ENCODE data around the gene SH3D19.

Gene SH3D19

GRCh38 chr4:151129796-151130195 lies 195.6 kb downstream of the SH3D19 start:
- no peak overlapping the region for H3K4me3 ChIP-seq (ENCODE audit: low read length)
- H3K9me3 ChIP-seq (ENCODE audit: low read length) = no peaks in the 10 kb centered on the region
- peaks cover 25% of the 10 kb centered on the region for H3K36me3 ChIP-seq (ENCODE audit: insufficient read depth, low read length)
- no peak overlapping the region for H2AFZ ChIP-seq (ENCODE audit: low read depth, low read length)
- no peaks in the 10 kb centered on the region for H3K27me3 ChIP-seq (ENCODE audit: insufficient read depth, low read length)
- no peaks in the 10 kb centered on the region for H3K4me1 ChIP-seq (ENCODE audit: insufficient read depth, low read length)

- Histone ChIP-seq H3K4me1 (ENCODE audit: insufficient read depth, low read length) (no peaks in the 10 kb centered on the region), H2AFZ (ENCODE audit: low read depth, low read length) (no peak overlapping the region), H3K27me3 (ENCODE audit: insufficient read depth, low read length) (no peaks in the 10 kb centered on the region), H3K4me3 (ENCODE audit: low read length) (no peak overlapping the region), H3K36me3 (ENCODE audit: insufficient read depth, low read length) (peaks cover 10% of the 10 kb centered on the region), H3K9me3 (ENCODE audit: low read length) (no peaks in the 10 kb centered on the region)
Measured at GRCh38 chr4:151117371-151117962, 207.9 kb downstream of the SH3D19 start.

GRCh38 chr4:151114986-151115385 lies 210.4 kb downstream of the SH3D19 start:
- Histone ChIP-seq H2AFZ (ENCODE audit: low read depth, low read length) (no peak overlapping the region), H3K4me3 (ENCODE audit: low read length) (no peak overlapping the region), H3K27me3 (ENCODE audit: insufficient read depth, low read length) (no peaks in the 10 kb centered on the region), H3K36me3 (ENCODE audit: insufficient read depth, low read length) (peaks cover 14% of the 10 kb centered on the region), H3K4me1 (ENCODE audit: insufficient read depth, low read length) (no peaks in the 10 kb centered on the region), H3K9me3 (ENCODE audit: low read length) (no peaks in the 10 kb centered on the region)

- Histone ChIP-seq H3K36me3 (ENCODE audit: insufficient read depth, low read length) (peaks cover 16% of the 10 kb centered on the region), H3K9me3 (ENCODE audit: low read length) (no peaks in the 10 kb centered on the region), H3K27me3 (ENCODE audit: insufficient read depth, low read length) (no peaks in the 10 kb centered on the region), H2AFZ (ENCODE audit: low read depth, low read length) (no peak overlapping the region), H3K4me3 (ENCODE audit: low read length) (no peak overlapping the region), H3K4me1 (ENCODE audit: insufficient read depth, low read length) (no peaks in the 10 kb centered on the region)
Measured at GRCh38 chr4:151114338-151114737, 211.1 kb downstream of the SH3D19 start.

- Histone ChIP-seq H3K4me3 (ENCODE audit: low read length) (no peak overlapping the region), H3K27me3 (ENCODE audit: insufficient read depth, low read length) (no peaks in the 10 kb centered on the region), H2AFZ (ENCODE audit: low read depth, low read length) (no peak overlapping the region), H3K4me1 (ENCODE audit: insufficient read depth, low read length) (no peaks in the 10 kb centered on the region), H3K36me3 (ENCODE audit: insufficient read depth, low read length) (peaks cover 40% of the 10 kb centered on the region), H3K9me3 (ENCODE audit: low read length) (no peaks in the 10 kb centered on the region)
Measured at GRCh38 chr4:151110236-151110635, 215.2 kb downstream of the SH3D19 start.

GRCh38 chr4:151107063-151107462 lies 218.3 kb downstream of the SH3D19 start:
- Histone ChIP-seq H3K9me3 (ENCODE audit: low read length) (no peaks in the 10 kb centered on the region), H3K4me3 (ENCODE audit: low read length) (no peak overlapping the region), H3K36me3 (ENCODE audit: insufficient read depth, low read length) (peaks cover 64% of the 10 kb centered on the region), H3K27me3 (ENCODE audit: insufficient read depth, low read length) (no peaks in the 10 kb centered on the region), H2AFZ (ENCODE audit: low read depth, low read length) (no peak overlapping the region), H3K4me1 (ENCODE audit: insufficient read depth, low read length) (peaks cover under 1% of the 10 kb centered on the region)

- H3K4me3 ChIP-seq (ENCODE audit: low read length) = no peak overlapping the region
- H3K9me3 ChIP-seq (ENCODE audit: low read length) = no peaks in the 10 kb centered on the region
- no peak overlapping the region for H2AFZ ChIP-seq (ENCODE audit: low read depth, low read length)
- peaks cover 71% of the 10 kb centered on the region for H3K36me3 ChIP-seq (ENCODE audit: insufficient read depth, low read length)
- peaks cover 14% of the 10 kb centered on the region for H3K4me1 ChIP-seq (ENCODE audit: insufficient read depth, low read length)
- H3K27me3 ChIP-seq (ENCODE audit: insufficient read depth, low read length) = no peaks in the 10 kb centered on the region
Measured at GRCh38 chr4:151105454-151106032, 219.9 kb downstream of the SH3D19 start.

- Histone ChIP-seq H3K4me3 (ENCODE audit: low read length) (no peak overlapping the region), H3K9me3 (ENCODE audit: low read length) (no peaks in the 10 kb centered on the region), H2AFZ (ENCODE audit: low read depth, low read length) (no peak overlapping the region), H3K27me3 (ENCODE audit: insufficient read depth, low read length) (no peaks in the 10 kb centered on the region), H3K36me3 (ENCODE audit: insufficient read depth, low read length) (peaks cover 68% of the 10 kb centered on the region), H3K4me1 (ENCODE audit: insufficient read depth, low read length) (peaks cover 15% of the 10 kb centered on the region)
Measured at GRCh38 chr4:151104621-151105020, 220.8 kb downstream of the SH3D19 start.

GRCh38 chr4:151103758-151104157 lies 221.6 kb downstream of the SH3D19 start:
- Histone ChIP-seq H3K9me3 (ENCODE audit: low read length) (no peaks in the 10 kb centered on the region), H3K27me3 (ENCODE audit: insufficient read depth, low read length) (no peaks in the 10 kb centered on the region), H3K4me1 (ENCODE audit: insufficient read depth, low read length) (peaks cover 15% of the 10 kb centered on the region), H3K36me3 (ENCODE audit: insufficient read depth, low read length) (peaks cover 68% of the 10 kb centered on the region), H2AFZ (ENCODE audit: low read depth, low read length) (no peak overlapping the region), H3K4me3 (ENCODE audit: low read length) (no peak overlapping the region)

GRCh38 chr4:151100531-151100930 lies 224.9 kb downstream of the SH3D19 start:
- Histone ChIP-seq H3K36me3 (ENCODE audit: insufficient read depth, low read length) (peaks cover 47% of the 10 kb centered on the region), H3K27me3 (ENCODE audit: insufficient read depth, low read length) (no peaks in the 10 kb centered on the region), H3K4me1 (ENCODE audit: insufficient read depth, low read length) (peaks cover 15% of the 10 kb centered on the region), H3K4me3 (ENCODE audit: low read length) (peak overlapping the region; percentile 75), H2AFZ (ENCODE audit: low read depth, low read length) (no peak overlapping the region), H3K9me3 (ENCODE audit: low read length) (no peaks in the 10 kb centered on the region)

- H3K27me3 ChIP-seq (ENCODE audit: insufficient read depth, low read length) = no peaks in the 10 kb centered on the region
- peaks cover 15% of the 10 kb centered on the region for H3K4me1 ChIP-seq (ENCODE audit: insufficient read depth, low read length)
- no peak overlapping the region for H2AFZ ChIP-seq (ENCODE audit: low read depth, low read length)
- H3K9me3 ChIP-seq (ENCODE audit: low read length) = no peaks in the 10 kb centered on the region
- H3K4me3 ChIP-seq (ENCODE audit: low read length) = peak overlapping the region; percentile 75
- peaks cover 43% of the 10 kb centered on the region for H3K36me3 ChIP-seq (ENCODE audit: insufficient read depth, low read length)
Measured at GRCh38 chr4:151099976-151100417, 225.4 kb downstream of the SH3D19 start.

- Histone ChIP-seq H3K4me1 (ENCODE audit: insufficient read depth, low read length) (peaks cover 15% of the 10 kb centered on the region), H3K36me3 (ENCODE audit: insufficient read depth, low read length) (peaks cover 37% of the 10 kb centered on the region), H3K9me3 (ENCODE audit: low read length) (no peaks in the 10 kb centered on the region), H3K4me3 (ENCODE audit: low read length) (peak within 1 kb of the TSS; percentile 75), H2AFZ (ENCODE audit: low read depth, low read length) (peak within 1 kb of the TSS; percentile 98), H3K27me3 (ENCODE audit: insufficient read depth, low read length) (no peaks in the 10 kb centered on the region)
Measured at GRCh38 chr4:151099229-151099975, 226.0 kb downstream of the SH3D19 start, which contains the start of gene RPS3A. Gene RPS3A (plus strand): TSS chr4:151099628. CDS start chr4:151099653, 25 bp downstream.

- Histone ChIP-seq H3K4me1 (ENCODE audit: insufficient read depth, low read length) (peaks cover 15% of the 10 kb centered on the region), H3K27me3 (ENCODE audit: insufficient read depth, low read length) (no peaks in the 10 kb centered on the region), H3K36me3 (ENCODE audit: insufficient read depth, low read length) (peaks cover 33% of the 10 kb centered on the region), H3K9me3 (ENCODE audit: low read length) (no peaks in the 10 kb centered on the region), H3K4me3 (ENCODE audit: low read length) (peak overlapping the region; percentile 75), H2AFZ (ENCODE audit: low read depth, low read length) (peak overlapping the region; percentile 98)
Measured at GRCh38 chr4:151098979-151099228, 226.5 kb downstream of the SH3D19 start.

Measured in neuron (in vitro differentiated cells).